WTC11 (cell line): ENCODE results near the gene SYNPO. TPM values are rescaled to one million over a fixed set of nuclear protein-coding genes. Genes with fewer than 3 reads are reported as not detected.

Source experiments
- ATAC-seq: fragments of 200-7000 bp; cut with Tn5 transposase; 2 replicates; pipeline ENCODE4 v1.10.0; 2021; ENCODE audit warnings: mild to moderate bottlenecking, moderate library complexity
- CTCF ChIA-PET: fragments of 300-600 bp; sonication (Branson Sonifier 250); formaldehyde crosslinking; loops from one replicate; lab custom pipeline; 2021; ENCODE audit warnings: antibody characterized with exemption; lab: Charles Lee
- POLR2A ChIA-PET: fragments of 350-600 bp; sonication (Branson Sonifier 250); formaldehyde crosslinking; loops from one replicate; lab custom pipeline; 2021; ENCODE audit warnings: antibody characterized with exemption; lab: Charles Lee
- DNase-seq: peaks from one replicate; pipeline ENCODE4 v3.0.0; 2021; ENCODE audit warnings: low spot score
- H3K27ac Mint-ChIP-seq: 2 replicates; pipeline ENCODE4 v1.8.0; 2021; ENCODE audit warnings: mixed read lengths
- H3K27me3 Mint-ChIP-seq: 2 replicates; pipeline ENCODE4 v1.8.0; 2021; ENCODE audit warnings: low read depth, mild to moderate bottlenecking, moderate library complexity, mixed read lengths
- H3K36me3 Mint-ChIP-seq: 2 replicates; pipeline ENCODE4 v1.8.0; 2021; ENCODE audit warnings: mixed read lengths
- H3K4me1 Mint-ChIP-seq: 2 replicates; pipeline ENCODE4 v1.8.0; 2022; ENCODE audit warnings: mixed read lengths
- H3K4me3 Mint-ChIP-seq: 2 replicates; pipeline ENCODE4 v1.8.0; 2021; ENCODE audit warnings: mild to moderate bottlenecking, moderate library complexity, mixed read lengths
- H3K9me3 Mint-ChIP-seq: 2 replicates; pipeline ENCODE4 v1.8.0; 2021; ENCODE audit warnings: mixed read lengths
- CBFB ChIP-seq: sonication (generic); formaldehyde crosslinking; IDR thresholded peaks from 2 replicates; pipeline ENCODE4 v1.8.1; 2022; ENCODE audit warnings: mild to moderate bottlenecking, low read depth, missing genetic modification reagents
- CREB1 ChIP-seq: sonication (generic); formaldehyde crosslinking; IDR thresholded peaks from 2 replicates; pipeline ENCODE4 v1.8.0; 2023; ENCODE audit warnings: mild to moderate bottlenecking, missing genetic modification reagents
- CREM ChIP-seq: sonication (generic); formaldehyde crosslinking; IDR thresholded peaks from 2 replicates; pipeline ENCODE4 v1.8.1; 2022; ENCODE audit warnings: mild to moderate bottlenecking, missing genetic modification reagents, moderate library complexity
- FOXP1 ChIP-seq: sonication (generic); formaldehyde crosslinking; IDR thresholded peaks from 2 replicates; pipeline ENCODE4 v1.8.0; 2022; ENCODE audit warnings: missing genetic modification reagents, mild to moderate bottlenecking, moderate library complexity, borderline replicate concordance
- GABPB1 ChIP-seq: sonication (generic); formaldehyde crosslinking; IDR thresholded peaks from 2 replicates; pipeline ENCODE4 v1.8.1; 2023; ENCODE audit warnings: mild to moderate bottlenecking, missing genetic modification reagents
- GTF2I ChIP-seq: fragments of 250-450 bp; sonication (Bioruptor Pico); conservative IDR thresholded peaks from 2 replicates; pipeline ENCODE4 v1.4.0; 2021; ENCODE audit warnings: mild to moderate bottlenecking
- JAZF1 ChIP-seq: fragments of 250-450 bp; sonication (Bioruptor Pico); IDR thresholded peaks from 2 replicates; pipeline ENCODE4 v1.9.0; 2021; ENCODE audit warnings: moderate library complexity, mild to moderate bottlenecking, inconsistent platforms
- KAT7 ChIP-seq: sonication (generic); formaldehyde crosslinking; IDR thresholded peaks from 2 replicates; pipeline ENCODE4 v1.8.1; 2023; ENCODE audit warnings: missing genetic modification reagents, mild to moderate bottlenecking, borderline replicate concordance
- NR3C1 ChIP-seq: sonication (generic); formaldehyde crosslinking; conservative IDR thresholded peaks from 2 replicates; pipeline ENCODE4 v1.8.1; 2023; ENCODE audit warnings: low read depth, mild to moderate bottlenecking, missing genetic modification reagents
- RELA ChIP-seq: sonication (generic); formaldehyde crosslinking; IDR thresholded peaks from 2 replicates; pipeline ENCODE4 v1.8.1; 2022; ENCODE audit warnings: missing genetic modification reagents, mild to moderate bottlenecking, borderline replicate concordance
- SMAD3 ChIP-seq: sonication (generic); formaldehyde crosslinking; IDR thresholded peaks from 2 replicates; pipeline ENCODE4 v1.8.0; 2022; ENCODE audit warnings: missing genetic modification reagents, mild to moderate bottlenecking, borderline replicate concordance
- TEAD1 ChIP-seq: sonication (generic); formaldehyde crosslinking; IDR thresholded peaks from 2 replicates; pipeline ENCODE4 v1.8.0; 2022; ENCODE audit warnings: mild to moderate bottlenecking, missing genetic modification reagents
- ZNF232 ChIP-seq: sonication (generic); formaldehyde crosslinking; IDR thresholded peaks from 2 replicates; pipeline ENCODE4 v1.8.0; 2022; ENCODE audit warnings: mild to moderate bottlenecking, missing genetic modification reagents
- total RNA-seq: library from RNA; stranded (reverse); gene quantifications from 3 replicates; pipeline ENCODE4 v1.2.3, GENCODE V29; 2021
- TF ChIP-seq, protein P1 (sequence below): sonication (generic); formaldehyde crosslinking; IDR thresholded peaks from 2 replicates; pipeline ENCODE4 v1.8.0; 2022; ENCODE audit warnings: missing genetic modification reagents
- TF ChIP-seq, protein P2 (sequence below): fragments of 250-450 bp; sonication (Bioruptor Pico); conservative IDR thresholded peaks from 2 replicates; pipeline ENCODE4 v1.9.0; 2021; ENCODE audit warnings: mild to moderate bottlenecking
- TF ChIP-seq, protein P3 (sequence below): sonication (generic); formaldehyde crosslinking; IDR thresholded peaks from 2 replicates; pipeline ENCODE4 v1.8.1; 2022; ENCODE audit warnings: mild to moderate bottlenecking, moderate library complexity, missing genetic modification reagents
- TF ChIP-seq, protein P4 (sequence below): sonication (generic); formaldehyde crosslinking; IDR thresholded peaks from 2 replicates; pipeline ENCODE4 v1.8.1; 2022; ENCODE audit warnings: low read depth, missing genetic modification reagents, borderline replicate concordance
- TF ChIP-seq, protein P5 (sequence below): sonication (generic); formaldehyde crosslinking; IDR thresholded peaks from 2 replicates; pipeline ENCODE4 v1.8.0; 2023; ENCODE audit warnings: missing genetic modification reagents
- TF ChIP-seq, protein P6 (sequence below): sonication (generic); formaldehyde crosslinking; IDR thresholded peaks from 2 replicates; pipeline ENCODE4 v1.8.0; 2023; ENCODE audit warnings: mild to moderate bottlenecking, missing genetic modification reagents

Gene SYNPO
- total RNA-seq, 1 experiment from 2014 or later = 2.1 TPM

DNA sequence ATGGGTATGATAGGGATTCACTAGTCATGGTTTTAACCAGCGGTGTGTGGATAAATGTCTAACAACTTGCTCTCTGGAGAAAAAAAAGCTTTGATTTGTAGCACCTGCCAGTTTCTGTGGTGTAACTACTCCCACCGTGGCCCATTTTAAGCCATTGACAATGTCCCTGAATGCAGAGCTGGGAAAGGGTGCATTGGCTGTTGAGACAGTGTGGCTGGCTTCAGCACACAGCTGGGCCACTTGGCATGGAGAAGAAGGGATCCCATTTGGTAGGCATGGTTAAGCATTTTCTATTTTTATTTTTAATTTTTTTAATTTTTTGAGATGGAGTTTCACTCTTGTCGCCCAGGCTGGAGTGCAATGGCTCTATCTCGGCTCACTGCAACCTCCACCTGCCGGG, 31.5 kb upstream of the SYNPO start:
- Mint-ChIP-seq H3K36me3 (no peaks in the 10 kb centered on the region), H3K27me3 (no peaks in the 10 kb centered on the region), H3K4me1 (peaks cover 6% of the 10 kb centered on the region), H3K4me3 (no peak overlapping the region), H3K9me3 (no peaks in the 10 kb centered on the region), H3K27ac (no peak overlapping the region)
- POLR2A ChIA-PET = no interaction called here
- CTCF ChIA-PET = no interaction called here
- ATAC-seq (no peak), DNase-seq (no peak)
- TF ChIP-seq NR3C1 (CRISPR knock-in tag) (no peak), GTF2I (no peak), JAZF1 (CRISPR knock-in tag) (no peak)

DNA sequence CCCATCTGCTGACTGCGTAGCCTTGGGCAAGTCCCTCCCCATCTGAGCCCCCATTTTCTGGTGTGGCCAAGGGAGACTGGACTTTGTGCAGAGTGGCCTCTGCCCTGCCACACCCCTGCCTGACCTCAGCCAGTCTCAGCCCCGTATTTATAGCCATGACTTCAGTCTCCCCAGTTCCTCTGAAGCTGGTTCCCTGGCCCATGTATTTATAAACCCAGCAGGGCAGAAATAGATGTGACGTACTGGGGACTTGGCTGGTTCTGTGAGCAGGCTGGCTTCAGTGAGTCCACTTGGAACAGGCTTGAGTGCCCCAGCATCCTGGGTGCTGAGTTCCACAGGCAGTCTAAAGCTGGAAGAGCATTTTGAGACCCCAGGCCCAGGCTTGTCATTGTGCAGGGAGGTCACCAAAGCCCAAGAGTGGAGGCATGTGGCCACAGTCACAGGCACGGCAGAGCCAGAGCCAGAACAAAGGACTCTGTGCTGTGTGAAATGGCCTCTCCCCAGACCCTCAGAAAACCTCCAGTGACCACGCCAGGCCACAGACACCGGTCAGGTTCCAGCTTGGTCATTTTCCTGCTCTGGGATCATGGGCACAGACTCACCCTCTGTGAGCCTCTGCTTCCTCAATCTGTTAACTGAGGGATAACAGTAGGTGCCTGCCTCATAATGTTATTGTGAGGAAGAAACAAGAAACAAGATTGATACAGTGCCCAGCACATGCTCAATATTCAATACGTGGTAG, 30.4 kb upstream of the SYNPO start:
- no peak overlapping the region for H3K27ac Mint-ChIP-seq
- H3K4me3 Mint-ChIP-seq = no peak overlapping the region
- DNase-seq (no peak), ATAC-seq (no peak)
- ChIA-PET CTCF (interaction anchor here (0.5 kb wide), 1 partner anchor 37 kb away, joined by 3 read pairs; no protein-coding TSS in a partner anchor), POLR2A (no interaction called here)
- peaks cover 9% of the 10 kb centered on the region for H3K4me1 Mint-ChIP-seq
- TF ChIP-seq, protein P1, sequence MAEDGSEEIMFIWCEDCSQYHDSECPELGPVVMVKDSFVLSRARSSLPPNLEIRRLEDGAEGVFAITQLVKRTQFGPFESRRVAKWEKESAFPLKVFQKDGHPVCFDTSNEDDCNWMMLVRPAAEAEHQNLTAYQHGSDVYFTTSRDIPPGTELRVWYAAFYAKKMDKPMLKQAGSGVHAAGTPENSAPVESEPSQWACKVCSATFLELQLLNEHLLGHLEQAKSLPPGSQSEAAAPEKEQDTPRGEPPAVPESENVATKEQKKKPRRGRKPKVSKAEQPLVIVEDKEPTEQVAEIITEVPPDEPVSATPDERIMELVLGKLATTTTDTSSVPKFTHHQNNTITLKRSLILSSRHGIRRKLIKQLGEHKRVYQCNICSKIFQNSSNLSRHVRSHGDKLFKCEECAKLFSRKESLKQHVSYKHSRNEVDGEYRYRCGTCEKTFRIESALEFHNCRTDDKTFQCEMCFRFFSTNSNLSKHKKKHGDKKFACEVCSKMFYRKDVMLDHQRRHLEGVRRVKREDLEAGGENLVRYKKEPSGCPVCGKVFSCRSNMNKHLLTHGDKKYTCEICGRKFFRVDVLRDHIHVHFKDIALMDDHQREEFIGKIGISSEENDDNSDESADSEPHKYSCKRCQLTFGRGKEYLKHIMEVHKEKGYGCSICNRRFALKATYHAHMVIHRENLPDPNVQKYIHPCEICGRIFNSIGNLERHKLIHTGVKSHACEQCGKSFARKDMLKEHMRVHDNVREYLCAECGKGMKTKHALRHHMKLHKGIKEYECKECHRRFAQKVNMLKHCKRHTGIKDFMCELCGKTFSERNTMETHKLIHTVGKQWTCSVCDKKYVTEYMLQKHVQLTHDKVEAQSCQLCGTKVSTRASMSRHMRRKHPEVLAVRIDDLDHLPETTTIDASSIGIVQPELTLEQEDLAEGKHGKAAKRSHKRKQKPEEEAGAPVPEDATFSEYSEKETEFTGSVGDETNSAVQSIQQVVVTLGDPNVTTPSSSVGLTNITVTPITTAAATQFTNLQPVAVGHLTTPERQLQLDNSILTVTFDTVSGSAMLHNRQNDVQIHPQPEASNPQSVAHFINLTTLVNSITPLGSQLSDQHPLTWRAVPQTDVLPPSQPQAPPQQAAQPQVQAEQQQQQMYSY (CRISPR knock-in tag) = no peak
- no peak for TF ChIP-seq KAT7 (CRISPR knock-in tag)
- TF ChIP-seq, protein P2, sequence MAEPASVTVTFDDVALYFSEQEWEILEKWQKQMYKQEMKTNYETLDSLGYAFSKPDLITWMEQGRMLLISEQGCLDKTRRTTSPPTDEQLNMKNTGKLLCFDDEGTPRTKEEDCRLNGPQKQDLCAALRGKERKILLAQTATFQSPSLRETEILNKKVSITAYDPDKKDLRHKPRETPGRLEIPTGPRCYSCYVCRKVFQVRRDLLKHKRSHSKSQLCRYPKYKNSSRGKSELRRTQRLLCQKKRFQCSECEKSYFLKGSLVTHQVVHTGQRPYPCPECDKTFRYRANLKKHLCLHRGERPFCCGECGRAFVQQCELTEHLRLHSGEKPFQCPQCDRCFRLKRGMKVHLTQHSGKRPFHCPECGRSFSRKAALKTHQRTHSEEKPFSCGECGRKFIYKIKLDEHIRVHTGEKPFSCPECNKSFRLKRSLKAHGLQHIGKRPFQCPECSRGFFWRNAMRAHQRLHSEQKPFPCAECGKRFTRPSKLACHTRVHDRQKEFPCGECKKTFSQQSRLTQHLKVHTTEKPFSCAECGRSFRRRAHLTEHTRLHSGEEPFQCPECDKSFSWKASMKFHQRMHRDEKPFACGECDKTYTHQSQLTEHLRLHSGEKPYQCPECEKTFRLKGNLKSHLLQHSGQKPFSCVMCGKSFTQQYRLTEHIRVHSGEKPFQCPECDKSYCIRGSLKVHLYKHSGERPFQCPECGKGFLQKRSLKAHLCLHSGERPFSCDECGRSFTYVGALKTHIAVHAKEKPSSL (CRISPR knock-in tag) = no peak
- TF ChIP-seq, protein P3, sequence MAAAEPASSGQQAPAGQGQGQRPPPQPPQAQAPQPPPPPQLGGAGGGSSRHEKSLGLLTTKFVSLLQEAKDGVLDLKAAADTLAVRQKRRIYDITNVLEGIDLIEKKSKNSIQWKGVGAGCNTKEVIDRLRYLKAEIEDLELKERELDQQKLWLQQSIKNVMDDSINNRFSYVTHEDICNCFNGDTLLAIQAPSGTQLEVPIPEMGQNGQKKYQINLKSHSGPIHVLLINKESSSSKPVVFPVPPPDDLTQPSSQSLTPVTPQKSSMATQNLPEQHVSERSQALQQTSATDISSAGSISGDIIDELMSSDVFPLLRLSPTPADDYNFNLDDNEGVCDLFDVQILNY (CRISPR knock-in tag) = no peak
- TF ChIP-seq SMAD3 (CRISPR knock-in tag) = no peak
- TF ChIP-seq, protein P4, sequence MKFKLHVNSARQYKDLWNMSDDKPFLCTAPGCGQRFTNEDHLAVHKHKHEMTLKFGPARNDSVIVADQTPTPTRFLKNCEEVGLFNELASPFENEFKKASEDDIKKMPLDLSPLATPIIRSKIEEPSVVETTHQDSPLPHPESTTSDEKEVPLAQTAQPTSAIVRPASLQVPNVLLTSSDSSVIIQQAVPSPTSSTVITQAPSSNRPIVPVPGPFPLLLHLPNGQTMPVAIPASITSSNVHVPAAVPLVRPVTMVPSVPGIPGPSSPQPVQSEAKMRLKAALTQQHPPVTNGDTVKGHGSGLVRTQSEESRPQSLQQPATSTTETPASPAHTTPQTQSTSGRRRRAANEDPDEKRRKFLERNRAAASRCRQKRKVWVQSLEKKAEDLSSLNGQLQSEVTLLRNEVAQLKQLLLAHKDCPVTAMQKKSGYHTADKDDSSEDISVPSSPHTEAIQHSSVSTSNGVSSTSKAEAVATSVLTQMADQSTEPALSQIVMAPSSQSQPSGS (CRISPR knock-in tag) = no peak
- TF ChIP-seq CBFB = no peak
- TF ChIP-seq, protein P5, sequence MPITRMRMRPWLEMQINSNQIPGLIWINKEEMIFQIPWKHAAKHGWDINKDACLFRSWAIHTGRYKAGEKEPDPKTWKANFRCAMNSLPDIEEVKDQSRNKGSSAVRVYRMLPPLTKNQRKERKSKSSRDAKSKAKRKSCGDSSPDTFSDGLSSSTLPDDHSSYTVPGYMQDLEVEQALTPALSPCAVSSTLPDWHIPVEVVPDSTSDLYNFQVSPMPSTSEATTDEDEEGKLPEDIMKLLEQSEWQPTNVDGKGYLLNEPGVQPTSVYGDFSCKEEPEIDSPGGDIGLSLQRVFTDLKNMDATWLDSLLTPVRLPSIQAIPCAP (CRISPR knock-in tag) = no peak
- TF ChIP-seq CREM (CRISPR knock-in tag) = no peak
- TF ChIP-seq FOXP1 (CRISPR knock-in tag) = no peak
- no peak for TF ChIP-seq TEAD1 (CRISPR knock-in tag)
- TF ChIP-seq, protein P6, sequence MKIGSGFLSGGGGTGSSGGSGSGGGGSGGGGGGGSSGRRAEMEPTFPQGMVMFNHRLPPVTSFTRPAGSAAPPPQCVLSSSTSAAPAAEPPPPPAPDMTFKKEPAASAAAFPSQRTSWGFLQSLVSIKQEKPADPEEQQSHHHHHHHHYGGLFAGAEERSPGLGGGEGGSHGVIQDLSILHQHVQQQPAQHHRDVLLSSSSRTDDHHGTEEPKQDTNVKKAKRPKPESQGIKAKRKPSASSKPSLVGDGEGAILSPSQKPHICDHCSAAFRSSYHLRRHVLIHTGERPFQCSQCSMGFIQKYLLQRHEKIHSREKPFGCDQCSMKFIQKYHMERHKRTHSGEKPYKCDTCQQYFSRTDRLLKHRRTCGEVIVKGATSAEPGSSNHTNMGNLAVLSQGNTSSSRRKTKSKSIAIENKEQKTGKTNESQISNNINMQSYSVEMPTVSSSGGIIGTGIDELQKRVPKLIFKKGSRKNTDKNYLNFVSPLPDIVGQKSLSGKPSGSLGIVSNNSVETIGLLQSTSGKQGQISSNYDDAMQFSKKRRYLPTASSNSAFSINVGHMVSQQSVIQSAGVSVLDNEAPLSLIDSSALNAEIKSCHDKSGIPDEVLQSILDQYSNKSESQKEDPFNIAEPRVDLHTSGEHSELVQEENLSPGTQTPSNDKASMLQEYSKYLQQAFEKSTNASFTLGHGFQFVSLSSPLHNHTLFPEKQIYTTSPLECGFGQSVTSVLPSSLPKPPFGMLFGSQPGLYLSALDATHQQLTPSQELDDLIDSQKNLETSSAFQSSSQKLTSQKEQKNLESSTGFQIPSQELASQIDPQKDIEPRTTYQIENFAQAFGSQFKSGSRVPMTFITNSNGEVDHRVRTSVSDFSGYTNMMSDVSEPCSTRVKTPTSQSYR (CRISPR knock-in tag) = no peak
- no peak for TF ChIP-seq CREB1 (CRISPR knock-in tag)
- no peak for TF ChIP-seq GABPB1 (CRISPR knock-in tag)
- TF ChIP-seq RELA (CRISPR knock-in tag) = no peak
- no peak for TF ChIP-seq ZNF232
- TF ChIP-seq GTF2I = no peak
- no peaks in the 10 kb centered on the region for H3K27me3 Mint-ChIP-seq
- H3K9me3 Mint-ChIP-seq = no peaks in the 10 kb centered on the region
- H3K36me3 Mint-ChIP-seq = no peaks in the 10 kb centered on the region
